Measurements from ENCODE around the gene ICOS.

Gene ICOS

DNA sequence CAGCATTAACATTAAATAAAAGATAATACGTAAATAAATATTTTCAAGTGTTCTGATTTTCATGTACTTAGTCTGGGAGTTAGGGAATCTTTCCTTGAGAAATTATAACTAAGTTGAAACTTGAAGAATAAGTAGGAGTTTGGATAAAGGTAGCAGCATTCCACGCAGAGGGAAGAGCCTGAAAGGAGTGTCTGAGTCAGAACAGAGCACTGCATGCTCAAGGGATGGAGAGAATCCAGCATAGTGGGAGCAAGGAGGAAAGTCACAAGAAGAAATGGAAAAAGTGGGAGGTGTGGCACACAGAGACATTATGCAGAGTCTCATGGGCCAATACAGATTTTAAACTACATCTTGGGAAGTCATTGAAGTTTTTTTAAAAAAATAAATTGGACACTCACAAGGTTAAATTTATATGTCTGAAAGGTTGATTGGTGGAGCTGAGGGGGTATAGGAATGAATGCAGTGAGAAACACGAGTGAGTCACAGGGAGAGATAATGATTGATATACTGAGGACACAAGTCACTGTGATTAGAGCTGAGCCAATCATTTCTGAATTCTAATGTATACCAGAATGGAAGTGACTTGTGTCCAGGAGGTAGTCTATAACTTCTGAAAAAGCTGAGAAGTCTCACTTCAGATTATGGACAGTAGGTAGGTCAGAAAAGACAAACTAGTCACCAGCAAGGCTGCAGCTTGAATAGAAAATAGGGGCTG lies 66.9 kb downstream of the ICOS start:
- DNase-seq (ENCODE audit: low read depth) = no peak
- TF ChIP-seq, protein P1, sequence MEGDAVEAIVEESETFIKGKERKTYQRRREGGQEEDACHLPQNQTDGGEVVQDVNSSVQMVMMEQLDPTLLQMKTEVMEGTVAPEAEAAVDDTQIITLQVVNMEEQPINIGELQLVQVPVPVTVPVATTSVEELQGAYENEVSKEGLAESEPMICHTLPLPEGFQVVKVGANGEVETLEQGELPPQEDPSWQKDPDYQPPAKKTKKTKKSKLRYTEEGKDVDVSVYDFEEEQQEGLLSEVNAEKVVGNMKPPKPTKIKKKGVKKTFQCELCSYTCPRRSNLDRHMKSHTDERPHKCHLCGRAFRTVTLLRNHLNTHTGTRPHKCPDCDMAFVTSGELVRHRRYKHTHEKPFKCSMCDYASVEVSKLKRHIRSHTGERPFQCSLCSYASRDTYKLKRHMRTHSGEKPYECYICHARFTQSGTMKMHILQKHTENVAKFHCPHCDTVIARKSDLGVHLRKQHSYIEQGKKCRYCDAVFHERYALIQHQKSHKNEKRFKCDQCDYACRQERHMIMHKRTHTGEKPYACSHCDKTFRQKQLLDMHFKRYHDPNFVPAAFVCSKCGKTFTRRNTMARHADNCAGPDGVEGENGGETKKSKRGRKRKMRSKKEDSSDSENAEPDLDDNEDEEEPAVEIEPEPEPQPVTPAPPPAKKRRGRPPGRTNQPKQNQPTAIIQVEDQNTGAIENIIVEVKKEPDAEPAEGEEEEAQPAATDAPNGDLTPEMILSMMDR (IDR thresholded peaks at IDR 0.05; ENCODE audit: low read depth, low read length, missing control alignments) = no peak
- H3K4me3 ChIP-seq (ENCODE audit: low read depth, low read length) = no peak overlapping the region

DNA sequence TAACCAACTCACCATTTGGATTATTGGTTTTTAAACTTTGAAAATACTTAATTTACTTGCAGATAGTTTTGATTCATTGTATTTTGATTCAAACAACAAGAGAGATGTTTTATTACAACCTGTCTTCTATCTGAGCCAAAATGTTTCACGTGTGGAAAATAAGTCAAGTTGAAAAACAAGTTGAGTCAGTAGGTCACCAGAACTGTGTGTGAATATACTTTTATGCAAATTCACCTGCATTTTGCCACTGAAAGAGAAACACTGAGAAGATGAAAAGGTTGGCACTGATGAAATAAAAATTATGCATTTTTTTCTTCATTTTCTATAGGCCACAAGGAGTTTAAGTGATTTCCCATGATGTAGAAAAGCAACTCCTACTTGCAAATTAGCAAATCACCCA lies 68.3 kb downstream of the ICOS start:
- no peak for DNase-seq (ENCODE audit: low read depth)
- H3K4me3 ChIP-seq (ENCODE audit: low read depth, low read length) = no peak overlapping the region
- TF ChIP-seq, protein P1 (IDR thresholded peaks at IDR 0.05; ENCODE audit: low read depth, low read length, missing control alignments) = no peak

- H3K4me3 ChIP-seq (ENCODE audit: low read depth, low read length) = no peak overlapping the region
- no peak for DNase-seq (ENCODE audit: low read depth)
- TF ChIP-seq, protein P1 (IDR thresholded peaks at IDR 0.05; ENCODE audit: low read depth, low read length, missing control alignments) = no peak
These were observed 69.6 kb downstream of the ICOS start for GRCh38 chr2:204005940-204006721.

GRCh38 chr2:204008352-204008751 lies 71.8 kb downstream of the ICOS start:
- no peak for DNase-seq (ENCODE audit: low read depth)
- H3K4me3 ChIP-seq (ENCODE audit: low read depth, low read length) = no peak overlapping the region
- TF ChIP-seq, protein P1 (IDR thresholded peaks at IDR 0.05; ENCODE audit: low read depth, low read length, missing control alignments) = no peak

- no peak overlapping the region for H3K4me3 ChIP-seq (ENCODE audit: low read depth, low read length)
- DNase-seq (ENCODE audit: low read depth) = no peak
- TF ChIP-seq, protein P1 (IDR thresholded peaks at IDR 0.05; ENCODE audit: low read depth, low read length, missing control alignments) = no peak
These were observed 74.3 kb downstream of the ICOS start for GRCh38 chr2:204010628-204011560.

Measured in GM12864 (cell line).